ENCODE measurements around the gene SUSD5. TPM values are rescaled to one million over a fixed set of nuclear protein-coding genes. Genes with fewer than 3 reads are reported as not detected.

SUSD5 gene
- total RNA-seq, 1 experiment from 2014 or later = 4.9 TPM

DNA sequence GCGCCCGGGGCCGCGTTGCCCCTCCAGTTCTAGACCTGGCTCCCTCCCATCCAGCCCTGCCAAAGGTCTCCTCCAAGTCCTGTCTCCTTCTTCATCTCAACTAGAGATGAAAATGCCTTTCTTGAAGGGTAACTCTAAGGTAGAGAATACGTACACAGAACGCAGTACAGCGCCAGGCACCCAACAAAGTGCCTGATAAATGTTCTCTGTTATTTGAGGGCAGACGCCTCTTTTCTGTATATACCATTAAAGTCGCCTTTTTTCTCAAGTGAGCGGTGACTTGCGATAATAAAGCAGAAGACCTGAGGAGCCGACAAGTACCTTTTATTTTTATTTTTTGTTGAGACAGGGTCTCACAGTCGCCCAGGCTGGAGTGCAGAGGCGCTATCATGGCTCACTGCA lies 104.0 kb downstream of the SUSD5 start:
- no peak overlapping the region for H4K5ac ChIP-seq (ENCODE audit: insufficient read length, low read depth, low read length)
- H3K36me3 Mint-ChIP-seq (ENCODE audit: insufficient read depth in 1 of 3, low read depth in 3 of 3) = peaks cover 2 to 6% (median 5%) of the 10 kb centered on the region in 3 experiments; a peak in 4 of 7 replicates
- DNase-seq = no peak
- no peak overlapping the region for H2BK12ac ChIP-seq (ENCODE audit: insufficient read length, low read depth, low read length)
- peaks cover 10 to 11% of the 10 kb centered on the region in 2 experiments for H3K4me1 Mint-ChIP-seq
- H4K91ac ChIP-seq (ENCODE audit: insufficient read length, low read depth, low read length) = no peak overlapping the region
- H2AFZ ChIP-seq (ENCODE audit: low read length) = no peak overlapping the region
- H3K27me3 ChIP-seq (ENCODE audit: insufficient read depth, low read length) = no peaks in the 10 kb centered on the region
- H3K4ac ChIP-seq (ENCODE audit: low read depth, low read length) = no peak overlapping the region
- H2BK120ac ChIP-seq (ENCODE audit: low read depth, low read length, poor library complexity, severe bottlenecking) = no peak overlapping the region
- no peak for TF ChIP-seq CTCF (conservative IDR thresholded peaks at IDR 0.05)
- peak overlapping the region; percentile 73 to 86 for H3K4me3 Mint-ChIP-seq
- peak overlapping the region; percentile 46 for H3K9ac ChIP-seq (ENCODE audit: extremely low read depth, insufficient read length, low read length)
- 0 out of 7 replicates have a peak overlapping the region, but pooled peaks of 1 of the 3 experiments have one; percentile 59 for H3K27ac Mint-ChIP-seq
- H3T11ph ChIP-seq (ENCODE audit: low read length) = no peak overlapping the region
- no peak overlapping the region for H4K8ac ChIP-seq (replicated peaks; ENCODE audit: insufficient read length, low read depth, low read length)
- H3K18ac ChIP-seq (ENCODE audit: insufficient read length, low read depth, low read length) = no peak overlapping the region
- H3K4me1 ChIP-seq (ENCODE audit: insufficient read depth, low read length) = no peaks in the 10 kb centered on the region
- H3K23me2 ChIP-seq (ENCODE audit: insufficient read length, low read depth, low read length, poor library complexity, severe bottlenecking) = peaks cover 11% of the 10 kb centered on the region
- no peak overlapping the region for H3K56ac ChIP-seq (ENCODE audit: insufficient read length, low read depth, low read length)
- no peaks in the 10 kb centered on the region for H3K9me3 ChIP-seq (ENCODE audit: control insufficient read depth, low read depth, low read length)
- no peak overlapping the region for H2BK15ac ChIP-seq (ENCODE audit: low read depth, low read length)
- no peak overlapping the region for H3K27ac ChIP-seq (ENCODE audit: insufficient read length, low read depth, low read length)
- peaks cover 0 to 2% of the 10 kb centered on the region in 2 experiments; a peak in 2 of 5 replicates for H3K9me3 Mint-ChIP-seq
- no CpG with 5 or more reads among the region's 14 CpGs for WGBS (ENCODE audit: extremely low coverage, insufficient read length, low lambda C conversion rate)
- H3K4me2 ChIP-seq (ENCODE audit: insufficient read depth, insufficient read length, low read length) = peak overlapping the region; percentile 86
- peaks cover 3% of the 10 kb centered on the region for H3K27me3 Mint-ChIP-seq (ENCODE audit: low read depth)
- H3K79me1 ChIP-seq (ENCODE audit: insufficient read depth, low read depth, low read length, poor library complexity, severe bottlenecking) = no peaks in the 10 kb centered on the region
- no peak overlapping the region for H2BK5ac ChIP-seq (ENCODE audit: insufficient read length, low read length)
- no peak overlapping the region for H3K14ac ChIP-seq (ENCODE audit: insufficient read depth, low read length)
- no peaks in the 10 kb centered on the region for H3K79me2 ChIP-seq (ENCODE audit: insufficient read depth, low read length)
- no peak overlapping the region for H2AK5ac ChIP-seq (ENCODE audit: insufficient read length, low read length)
- no peak overlapping the region for H2BK20ac ChIP-seq (ENCODE audit: low read depth, low read length, poor library complexity, severe bottlenecking)
- no peaks in the 10 kb centered on the region for H4K20me1 ChIP-seq (ENCODE audit: control insufficient read depth, insufficient read depth, insufficient read length)
- no peak overlapping the region for H3K23ac ChIP-seq (ENCODE audit: insufficient read length, low read depth, low read length)
